ENCODE data around the gene DPH1.
A peak's percentile ranks its signal among the peaks of the same experiment; 100 is the strongest.
"Not testable (repeated sequence)": the region's sequence is repeated elsewhere in the genome, so short reads cannot be mapped to it uniquely, and the experiment has no call there.

Gene DPH1

DNA sequence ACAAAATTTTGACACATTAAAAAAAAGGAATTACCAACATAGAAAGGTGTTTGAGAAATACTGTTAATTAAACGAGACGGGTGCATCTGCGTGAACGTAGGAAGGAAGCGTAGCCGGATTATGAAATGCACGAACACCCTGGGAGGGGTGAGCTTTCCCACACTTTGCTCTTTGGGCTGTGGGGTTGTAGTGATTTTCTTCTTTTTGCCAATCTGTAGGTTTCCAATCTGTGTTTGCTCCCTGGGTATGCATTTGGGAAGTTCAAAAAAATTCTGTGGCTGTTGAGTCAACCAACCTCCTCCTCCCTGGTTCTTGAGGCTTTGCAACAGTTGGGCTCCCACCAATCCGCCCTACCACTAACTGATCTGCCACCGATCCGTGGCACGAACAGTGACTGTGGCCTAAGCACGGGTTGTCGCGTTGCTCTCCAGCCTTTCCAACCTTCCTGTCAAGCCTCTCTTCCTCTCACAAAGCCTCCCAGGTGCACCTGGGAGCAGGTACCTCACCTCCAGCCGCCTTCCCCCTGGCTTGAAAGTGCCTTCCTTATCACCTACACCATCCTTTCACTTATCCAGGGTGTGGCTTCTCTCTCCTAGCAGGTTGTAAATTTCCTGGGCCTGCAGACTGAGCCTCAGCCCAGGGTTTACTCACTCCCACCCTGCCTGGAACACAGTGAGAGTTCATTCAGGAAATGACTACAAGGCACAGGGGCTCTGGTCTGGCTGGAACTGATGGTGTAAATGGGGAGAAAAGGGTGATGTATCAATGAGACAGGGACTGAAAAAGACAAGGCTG lies 21.4 kb upstream of the DPH1 start:
- no peak for DNase-seq

DNA sequence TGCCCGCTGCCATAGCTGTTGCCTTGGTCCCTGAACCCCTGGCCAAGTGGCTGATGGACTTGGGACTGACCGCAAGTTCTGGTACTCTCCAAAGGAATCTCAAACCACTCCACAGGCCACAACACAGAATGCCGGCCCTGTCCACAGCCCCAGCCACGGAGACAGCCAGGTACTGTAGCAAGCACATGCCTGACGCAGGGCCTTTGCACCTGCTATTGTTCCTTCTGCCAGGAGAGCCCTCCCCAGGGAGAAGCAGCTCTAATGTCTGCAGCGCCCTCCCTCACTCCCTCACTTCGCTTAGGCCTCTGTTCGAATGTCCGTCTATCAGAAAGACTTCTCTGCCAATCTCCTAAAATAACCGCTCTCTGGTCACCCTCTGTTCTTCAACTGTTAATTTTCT lies 20.2 kb upstream of the DPH1 start:
- no peak for DNase-seq

DNA sequence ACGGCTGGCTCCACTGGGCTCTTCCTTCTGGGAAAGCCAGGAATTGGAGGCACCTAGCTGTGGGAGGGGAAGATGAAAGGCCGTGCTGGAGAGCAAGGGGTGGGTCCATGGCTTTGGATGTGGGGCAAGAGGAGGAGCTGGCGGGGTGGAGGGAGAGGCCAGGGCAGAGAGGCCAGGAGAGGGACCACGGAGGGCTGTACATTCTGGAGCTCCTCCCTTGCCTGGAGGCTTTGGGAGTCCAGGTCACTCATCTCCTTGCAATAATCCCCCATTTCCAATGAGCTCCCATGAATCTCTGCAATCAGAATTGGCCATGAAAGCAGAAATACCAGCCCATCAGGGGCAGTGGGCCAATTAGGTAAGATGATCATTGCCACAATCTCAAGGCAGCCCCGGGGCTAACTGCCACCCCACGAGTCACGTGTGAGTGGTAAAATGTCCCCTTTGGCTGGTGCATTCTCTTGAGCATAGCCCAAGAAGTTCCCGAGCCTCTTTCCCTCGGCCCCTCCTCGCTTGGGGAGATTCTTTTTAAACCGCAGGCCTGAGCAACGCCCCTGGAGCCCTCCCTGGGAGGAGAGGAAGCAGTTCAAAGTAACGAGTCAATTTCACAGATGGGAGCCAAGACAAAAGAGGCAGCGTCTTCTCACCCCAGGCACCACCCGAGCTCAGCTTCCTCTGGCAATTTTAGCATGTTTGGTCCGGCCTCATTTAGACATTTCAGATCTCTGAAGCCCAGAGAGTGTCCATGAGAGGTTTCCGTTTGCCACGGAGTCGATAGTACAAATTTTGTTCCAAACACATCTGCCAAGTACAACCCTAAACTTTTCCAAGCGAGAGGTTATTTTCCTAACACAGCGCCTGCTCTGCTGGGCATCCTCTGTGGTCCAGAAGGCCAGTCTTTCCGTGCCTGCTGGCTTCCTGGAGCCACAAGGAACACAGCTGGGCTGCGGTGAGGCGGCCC lies 18.3 kb upstream of the DPH1 start:
- DNase-seq, result no peak

DNA sequence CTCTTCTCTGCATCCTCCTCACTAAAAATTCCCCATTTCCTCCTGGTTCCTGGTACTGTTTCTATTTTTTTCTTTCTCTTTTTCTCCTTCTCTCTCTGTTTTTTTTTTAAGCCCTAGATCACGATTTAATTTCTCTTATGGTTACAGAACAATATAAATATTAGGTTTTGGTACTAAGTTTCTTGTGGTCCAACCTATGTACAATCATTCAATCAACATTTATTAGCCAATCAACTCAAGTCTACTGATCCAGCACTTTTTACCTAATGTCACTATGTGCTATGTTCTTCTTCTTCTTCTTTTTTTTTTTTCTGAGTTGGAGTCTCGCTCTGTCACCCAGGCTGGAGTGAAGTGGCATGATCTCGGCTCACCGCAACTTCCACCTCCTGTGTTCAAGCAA lies 17.5 kb upstream of the DPH1 start:
- DNase-seq, result no peak

DNA sequence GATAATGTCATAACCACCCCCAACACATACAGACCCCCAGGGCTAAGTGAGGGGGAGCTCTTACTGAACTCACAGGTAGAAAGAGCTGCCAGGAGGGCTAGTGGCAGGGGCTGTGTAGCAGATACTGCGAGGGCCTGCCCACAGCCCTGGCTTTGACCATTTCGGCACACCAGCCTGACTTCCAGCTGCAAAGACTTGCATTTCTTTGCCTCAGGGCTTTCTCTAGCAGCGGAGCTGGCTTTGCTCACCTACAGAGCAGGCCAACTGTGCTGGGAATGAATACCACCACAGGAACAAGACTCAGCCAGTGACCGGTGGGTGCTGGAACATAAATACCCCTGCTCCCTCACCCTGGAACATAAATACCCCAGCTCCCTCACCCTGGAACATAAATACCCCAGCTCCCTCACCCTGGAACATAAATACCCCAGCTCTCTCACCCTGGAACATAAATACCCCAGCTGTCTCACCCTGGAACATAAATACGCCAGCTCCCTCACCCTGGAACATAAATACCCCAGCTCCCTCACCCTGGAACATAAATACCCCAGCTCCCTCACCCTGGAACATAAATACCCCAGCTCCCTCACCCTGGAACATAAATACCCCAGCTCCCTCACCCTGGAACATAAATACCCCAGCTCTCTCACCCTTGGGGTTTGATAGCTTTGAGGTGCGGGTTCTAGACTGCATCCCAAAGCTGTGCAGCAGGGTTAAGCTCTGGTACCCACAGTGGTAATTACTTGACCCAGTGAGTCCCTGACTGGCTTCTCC lies 16.5 kb upstream of the DPH1 start:
- DNase-seq, result not testable (repeated sequence)

DNA sequence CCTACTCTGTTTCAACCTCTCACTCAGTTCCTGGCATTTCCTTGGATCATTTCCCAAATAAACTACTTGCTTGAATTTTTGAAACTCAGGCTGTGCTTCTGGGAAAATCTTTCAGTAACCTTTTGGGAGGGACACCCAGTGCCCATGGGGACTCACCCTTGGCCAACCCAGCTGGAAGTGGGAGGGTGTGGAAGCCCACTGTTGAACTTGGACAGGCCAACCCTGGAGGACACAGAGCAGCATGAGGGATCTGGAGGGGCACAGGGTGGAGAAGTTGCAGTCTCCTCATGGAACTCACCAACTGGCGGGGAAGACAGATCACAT lies 16.0 kb upstream of the DPH1 start:
- DNase-seq, result no peak

DNA sequence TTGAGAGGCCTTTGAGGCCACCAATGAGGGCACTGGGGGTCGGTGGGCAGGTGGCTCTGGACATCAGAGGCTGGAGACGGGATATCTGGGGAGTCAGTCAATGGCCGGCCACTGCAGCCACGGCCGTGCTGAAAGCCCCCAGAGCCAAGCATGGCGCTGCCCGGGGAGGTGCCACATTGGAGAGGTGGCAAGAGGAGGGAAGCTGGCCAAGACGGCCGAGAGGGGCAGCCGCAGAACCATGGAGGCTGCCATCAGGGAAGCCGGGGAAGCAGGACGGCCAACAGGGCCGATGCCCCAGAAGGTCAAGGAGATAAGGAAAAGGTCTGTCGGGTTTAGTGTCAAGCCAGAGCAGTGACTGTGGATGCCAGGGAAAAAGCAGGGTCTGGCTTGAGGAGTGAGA lies 14.6 kb upstream of the DPH1 start:
- no peak for DNase-seq

DNA sequence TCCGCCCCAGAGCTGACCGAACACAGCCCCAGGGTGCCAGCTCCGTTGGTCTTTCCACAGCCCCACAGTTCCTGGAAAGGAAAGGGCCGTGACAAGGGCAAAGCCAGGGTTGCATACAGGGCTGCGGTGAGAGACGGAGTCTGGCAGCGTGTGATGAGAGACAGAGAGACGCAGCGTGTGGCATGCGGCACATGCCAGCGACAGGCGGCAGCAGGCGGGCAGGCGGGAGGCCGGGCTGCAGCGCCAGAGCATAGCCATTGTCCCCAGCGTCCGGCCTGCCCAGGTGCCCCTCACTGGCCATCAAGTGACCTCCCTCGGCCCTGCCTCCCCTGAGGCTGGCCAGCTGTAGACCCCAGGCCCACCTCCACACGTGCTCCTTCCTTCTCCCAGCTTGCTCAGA lies 13.5 kb upstream of the DPH1 start:
- no peak for DNase-seq

DNA sequence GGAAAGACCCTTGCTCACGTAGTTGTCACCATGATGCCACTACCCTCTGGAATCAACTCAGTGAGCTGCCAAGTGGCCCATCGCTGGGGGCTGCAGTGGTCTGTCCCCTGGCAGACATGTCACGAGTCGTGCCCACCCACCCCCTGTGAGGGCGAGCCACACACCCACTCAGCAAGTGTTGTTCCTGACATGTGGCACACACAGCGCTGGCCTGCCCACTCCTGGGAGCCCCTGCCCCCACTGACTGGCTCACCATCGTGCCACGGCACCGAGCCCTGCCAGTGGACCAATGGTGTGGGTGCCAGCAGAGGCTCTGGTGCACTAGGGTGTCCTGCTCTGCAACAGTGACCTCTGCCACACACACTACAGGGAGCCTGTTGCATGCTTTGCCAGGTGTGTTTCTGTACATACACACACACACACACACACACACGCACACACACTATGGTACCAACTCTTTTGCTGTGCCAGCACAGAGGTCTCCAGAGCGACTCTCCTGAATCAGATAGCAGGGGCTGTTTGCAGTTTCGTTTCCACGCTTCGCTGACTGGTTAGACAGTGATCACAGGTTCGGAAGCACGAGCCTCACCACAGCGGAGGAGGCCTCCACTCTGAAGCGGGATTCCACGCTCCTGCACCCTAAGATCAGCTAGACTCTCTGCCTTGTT lies 12.5 kb upstream of the DPH1 start:
- DNase-seq, result no peak

DNA sequence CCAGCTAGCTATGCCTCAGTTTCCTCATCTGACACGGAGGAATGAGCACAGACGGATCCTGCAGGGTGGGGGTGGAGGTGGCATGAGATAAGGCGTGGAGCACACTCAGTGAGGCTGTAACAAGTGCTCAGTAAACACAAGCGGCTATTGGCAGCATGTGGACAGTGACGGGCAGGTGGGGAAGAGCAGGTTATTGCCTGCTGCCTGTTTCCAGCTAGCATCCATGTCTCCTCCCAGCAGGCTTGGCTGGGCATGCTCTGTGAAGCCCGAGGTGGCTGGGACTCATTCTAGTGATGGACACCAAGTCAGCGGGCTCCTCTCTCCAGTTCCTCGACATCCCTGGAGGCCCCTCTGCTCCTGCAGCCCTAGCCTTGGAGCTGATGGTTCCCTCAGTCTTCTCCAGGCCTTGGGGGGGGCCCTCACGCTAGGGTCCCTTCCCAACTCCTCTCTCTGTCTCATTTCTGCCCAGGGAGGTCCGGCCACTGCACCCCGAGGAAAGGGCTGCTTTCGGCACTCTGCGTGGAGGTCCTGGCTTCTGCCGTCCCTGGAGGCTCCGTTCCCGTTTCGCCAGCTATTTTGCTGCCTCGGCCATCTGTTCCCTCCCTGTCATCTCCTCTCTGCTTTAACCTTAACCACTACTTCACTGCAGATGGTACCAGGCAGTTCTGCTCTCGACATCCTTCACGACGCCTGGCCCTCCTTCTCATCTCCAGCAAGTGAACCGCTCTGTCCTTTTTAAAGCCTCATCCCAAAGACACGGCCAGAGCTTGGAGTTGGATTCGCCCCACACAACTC lies 11.0 kb upstream of the DPH1 start:
- DNase-seq, result no peak

DNA sequence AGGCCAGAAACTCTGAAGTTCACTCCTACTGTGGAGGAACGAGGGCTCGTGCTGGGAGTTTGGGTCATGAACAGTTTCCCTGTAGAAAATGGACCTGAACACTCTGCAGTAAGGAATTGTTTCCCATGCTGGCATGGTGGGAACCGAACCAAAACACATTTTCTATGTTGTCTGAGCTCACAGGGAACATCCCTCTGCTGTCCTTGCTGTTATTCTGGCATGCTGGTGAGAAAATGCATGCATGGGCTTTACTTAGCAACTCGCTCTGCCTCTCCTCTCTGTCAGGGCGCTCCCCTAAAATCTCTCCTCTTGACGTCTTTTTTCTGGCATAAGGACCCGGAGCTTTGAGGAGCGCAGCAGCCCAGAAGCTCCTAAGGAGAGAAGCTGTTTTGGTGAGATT lies 10.2 kb upstream of the DPH1 start:
- DNase-seq, result no peak

DNA sequence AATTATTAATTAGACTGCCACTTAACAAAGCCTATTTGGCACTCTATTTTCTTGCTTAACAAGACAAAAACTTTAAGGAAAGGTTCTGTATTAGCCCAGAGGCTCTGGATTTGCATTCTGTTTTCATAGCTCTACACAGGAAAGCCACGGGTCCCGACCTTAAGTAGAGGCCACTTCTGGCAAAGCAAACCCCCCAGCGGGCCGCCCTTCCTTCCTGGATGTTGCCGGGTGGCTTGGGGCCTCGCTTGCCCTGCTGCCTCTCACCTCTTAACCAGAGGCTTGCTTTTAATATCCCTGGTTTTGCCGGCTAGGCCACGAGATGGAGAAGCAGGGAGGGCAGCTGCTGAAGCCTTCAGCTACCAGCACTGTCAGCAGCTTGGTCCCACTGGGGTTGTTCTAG lies 9.2 kb upstream of the DPH1 start:
- DNase-seq, result no peak

DNA sequence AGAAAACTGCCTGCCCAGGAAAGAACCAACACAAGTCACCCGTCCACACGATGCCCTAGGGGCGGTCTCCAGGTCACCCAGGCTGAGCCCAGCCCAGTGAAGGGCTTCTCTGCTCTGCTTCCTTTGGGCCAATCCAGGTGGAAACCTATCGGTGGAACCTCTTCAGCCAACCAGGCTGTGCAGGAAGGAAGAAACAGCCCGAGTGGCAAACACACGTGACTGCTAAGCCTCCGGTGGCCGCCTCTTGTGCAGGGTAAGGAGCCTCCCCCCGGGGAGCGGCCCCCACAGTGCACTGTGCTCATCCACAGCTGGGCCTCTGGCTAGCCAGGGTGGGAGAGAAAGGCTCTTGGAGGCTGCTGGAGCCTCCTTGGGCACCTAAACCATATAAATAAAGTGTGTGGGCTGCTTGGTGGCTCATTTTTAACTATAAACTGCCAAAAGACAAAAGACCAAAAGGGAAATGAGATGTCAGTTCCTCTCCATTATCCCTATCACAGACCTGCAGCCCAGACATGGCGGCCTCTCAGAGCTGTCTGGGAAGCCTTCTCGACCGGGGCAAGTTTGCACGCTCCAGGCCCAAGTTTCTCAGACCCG lies 7.2 kb upstream of the DPH1 start:
- peak; percentile 1 for DNase-seq

DNA sequence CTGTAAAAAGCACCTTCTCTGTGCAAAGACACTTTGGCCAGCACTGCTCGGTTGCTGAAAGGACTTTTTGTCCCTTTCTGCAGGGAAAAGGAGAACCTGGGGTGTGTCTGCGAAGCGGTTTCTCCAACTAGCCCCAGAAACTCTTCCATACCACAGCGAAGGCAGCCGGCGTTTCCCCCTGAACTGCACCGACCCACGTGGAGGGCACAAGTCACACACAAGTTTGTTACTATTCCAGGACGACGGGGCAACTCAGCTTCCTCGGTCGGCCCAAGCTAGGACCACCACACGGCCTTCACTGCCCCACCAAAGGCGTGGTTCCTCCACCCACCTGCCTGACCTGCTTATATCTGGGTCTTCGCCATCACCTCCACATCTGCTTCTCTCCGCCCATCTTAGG lies 6.7 kb upstream of the DPH1 start:
- no peak for DNase-seq

DNA sequence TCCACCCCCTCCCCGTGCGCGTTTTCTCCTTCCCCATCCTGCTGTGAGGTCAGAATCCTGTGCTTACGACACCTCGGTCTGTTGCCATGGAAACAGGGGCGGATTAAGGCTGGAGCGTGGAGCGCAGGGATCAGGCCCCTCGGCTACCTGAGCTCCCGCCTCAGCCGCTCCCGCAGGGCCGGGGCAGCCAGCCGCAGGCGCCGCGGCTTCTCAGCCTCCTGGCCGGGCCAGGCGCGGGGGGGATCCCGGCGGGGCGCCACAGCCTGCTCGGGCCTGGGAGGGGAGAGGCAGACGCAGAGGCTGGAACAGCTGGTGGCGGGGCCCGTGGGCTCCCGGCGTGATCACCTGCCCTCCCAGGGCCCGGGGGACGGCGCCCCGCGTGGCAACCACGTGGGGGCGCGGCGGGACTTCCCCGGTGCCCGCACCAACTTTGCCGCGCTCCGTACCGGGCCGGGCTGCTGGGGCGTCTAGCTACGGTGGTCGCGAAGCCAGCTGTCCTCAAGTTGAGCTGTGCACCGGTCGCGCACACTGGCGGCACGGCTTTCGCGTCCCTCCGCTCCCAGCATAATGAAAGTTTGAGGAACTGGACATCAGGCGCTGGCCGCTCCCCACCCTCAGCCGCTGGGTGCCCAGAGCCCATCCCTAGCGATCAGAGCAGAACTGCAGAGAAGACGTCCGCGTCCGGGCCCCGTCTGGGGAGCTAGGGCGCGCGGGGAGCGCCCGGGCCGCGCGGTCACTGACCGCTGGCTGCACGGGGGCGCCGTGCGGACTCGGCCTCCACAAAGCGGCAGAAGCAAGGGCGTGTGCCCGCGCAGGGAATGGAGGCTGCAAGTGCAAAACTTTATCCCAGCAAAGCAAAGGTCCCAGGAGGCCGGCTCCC lies 6.0 kb upstream of the DPH1 start:
- peak; percentile 6 for DNase-seq

DNA sequence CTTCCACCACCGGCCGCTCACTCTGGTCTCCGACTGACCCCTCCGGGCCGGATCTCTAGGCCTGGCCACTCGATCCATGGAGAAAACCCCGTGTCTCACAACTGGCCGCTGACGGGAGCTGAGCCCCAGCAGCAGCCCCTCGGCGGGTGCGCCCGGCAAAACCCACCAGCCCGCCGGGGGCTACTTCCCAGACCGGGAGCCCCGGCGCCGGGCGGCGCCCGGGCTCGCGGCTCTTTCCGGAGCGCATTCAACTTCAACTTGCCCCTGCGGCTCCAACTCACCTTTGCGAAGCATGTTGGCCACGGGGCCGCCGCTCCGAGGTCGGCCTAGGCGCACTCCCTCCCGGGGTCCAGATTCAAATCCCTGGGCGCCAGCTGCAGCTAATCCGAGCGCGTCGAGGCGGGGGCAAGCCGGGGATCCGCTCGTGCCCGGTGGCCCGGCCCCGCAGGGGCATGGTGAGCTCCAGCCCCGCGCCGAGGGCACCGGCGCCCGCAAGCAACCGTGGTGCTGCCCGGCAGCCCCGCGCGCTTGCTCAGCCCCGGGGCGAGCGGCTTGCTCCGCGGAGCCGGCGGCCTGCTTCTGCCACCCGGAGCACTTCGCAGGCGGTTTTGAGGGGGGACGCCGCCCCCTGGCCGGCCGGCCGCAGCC lies 5.3 kb upstream of the DPH1 start:
- no peak for DNase-seq

DNA sequence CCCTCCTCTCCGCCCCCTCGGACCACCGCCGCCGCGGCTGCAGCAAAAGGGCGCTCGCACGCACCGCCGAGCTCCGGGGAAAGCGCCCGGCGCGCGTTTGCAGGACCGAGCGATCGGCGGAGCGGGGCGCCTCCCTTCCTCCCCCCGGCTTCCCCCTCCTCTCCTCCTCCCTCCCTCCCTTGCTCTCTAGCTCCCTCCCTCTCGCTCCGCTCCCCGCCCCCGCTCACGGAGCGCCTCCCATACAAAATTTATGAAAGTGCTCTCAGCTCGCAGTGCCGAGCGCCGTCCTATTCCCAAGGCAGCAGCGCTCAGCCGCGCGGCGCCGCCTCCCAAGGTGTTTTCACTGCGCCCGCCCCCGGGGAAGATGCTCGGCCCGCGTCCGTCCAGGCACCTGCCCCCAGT lies 4.7 kb upstream of the DPH1 start, which contains the start of gene RTN4RL1:
RTN4RL1 (minus strand) TSS at position 115 of the 402 bp plus-strand sequence. CDS start 469 bp downstream, outside the sequence.
- no peak for DNase-seq

DNA sequence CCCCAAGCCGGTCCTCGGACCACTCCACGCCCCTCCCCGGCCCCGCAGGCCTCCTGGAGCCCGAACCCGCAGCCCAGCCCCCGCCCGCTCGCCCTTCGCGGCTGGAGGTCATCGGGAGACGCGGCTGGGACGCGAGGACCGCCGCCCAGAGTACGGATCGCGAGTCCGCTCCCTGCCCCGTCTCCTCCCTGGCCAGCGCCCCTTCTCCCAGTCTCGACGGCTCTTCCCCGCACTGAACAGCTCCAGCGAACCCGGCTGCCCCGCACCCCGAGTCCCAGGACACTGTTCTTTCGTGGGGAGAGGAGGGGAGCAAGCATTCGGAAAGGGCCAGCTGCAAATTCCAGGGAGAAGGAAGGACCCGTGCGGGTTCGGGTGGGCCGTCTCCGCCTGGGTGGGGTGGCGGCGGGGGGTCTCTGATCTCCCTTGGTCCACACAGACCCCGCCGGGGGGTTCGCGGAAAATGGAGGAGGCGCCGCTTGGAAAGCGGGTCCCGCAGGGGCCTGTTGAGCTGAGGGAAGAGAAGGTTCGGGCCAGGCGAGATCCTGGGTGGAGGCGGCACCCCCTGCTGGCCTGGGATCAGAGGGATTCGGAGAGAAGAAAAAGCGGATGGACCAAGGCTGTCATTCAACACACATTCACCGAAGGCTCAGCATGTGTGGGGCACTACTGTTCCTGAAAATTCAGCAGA lies 4.2 kb upstream of the DPH1 start:
- DNase-seq, result no peak

DNA sequence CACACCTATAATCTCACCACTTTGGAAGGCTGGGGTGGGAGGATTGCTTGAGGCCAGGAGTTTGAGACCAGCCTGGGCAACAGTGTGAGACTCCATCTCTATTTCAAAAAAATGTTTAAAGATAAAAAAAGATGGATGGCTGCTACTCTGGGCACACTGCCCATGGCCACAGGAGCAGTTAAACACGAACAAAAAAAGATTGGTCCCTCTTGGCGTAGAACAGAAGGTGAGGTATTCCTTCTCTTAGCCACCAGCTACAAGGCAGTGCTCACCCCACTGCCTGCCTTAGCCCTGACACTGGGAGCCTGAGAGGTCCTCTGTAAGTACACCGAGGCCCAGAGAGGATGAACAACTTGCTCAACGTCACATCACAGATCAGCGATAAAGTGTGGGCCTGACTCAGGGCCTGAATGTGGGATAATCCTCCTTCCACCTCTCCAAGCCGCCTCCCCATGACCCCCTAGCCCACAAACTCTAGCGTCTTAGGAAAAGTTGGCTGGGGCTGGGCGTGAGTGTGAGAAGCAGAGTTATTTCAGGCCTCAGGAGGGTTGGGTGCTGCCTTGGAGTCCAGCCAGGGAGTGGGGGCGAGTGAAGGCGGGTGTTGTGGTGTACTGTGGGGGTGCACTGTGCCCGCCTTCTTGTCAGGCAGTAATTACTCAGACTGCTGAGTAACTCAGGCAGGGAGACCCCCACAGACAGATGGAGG lies 2.3 kb upstream of the DPH1 start:
- DNase-seq, result no peak
